ENCODE results near the gene NRF1. TPM values are rescaled to one million over a fixed set of nuclear protein-coding genes. Genes with fewer than 3 reads are reported as not detected.
A peak's percentile ranks its signal among the peaks of the same experiment; 100 is the strongest.

Gene NRF1
- polyA plus RNA-seq, 1 experiment: 10.3 TPM

DNA sequence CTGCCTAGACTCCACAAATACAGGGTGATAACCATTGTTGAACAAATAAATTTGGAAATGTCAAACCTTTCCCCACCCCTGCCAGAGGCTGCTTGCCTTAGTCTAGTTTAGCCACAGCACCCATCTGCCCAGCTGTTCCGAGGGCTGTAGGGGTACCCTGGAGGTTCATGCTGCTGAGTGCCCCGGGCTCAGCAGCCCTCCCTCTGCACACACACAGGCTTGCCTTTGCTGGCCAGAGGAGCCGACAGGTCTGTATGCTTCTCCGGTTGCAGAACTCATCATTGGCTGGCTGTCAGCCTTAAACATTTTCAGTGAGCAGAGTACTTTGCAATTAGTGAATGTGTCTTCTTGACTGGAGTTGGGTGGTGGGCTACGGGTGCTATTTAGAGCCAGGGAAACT lies 122.9 kb downstream of the NRF1 start:
- CTCF ChIA-PET: no interaction called here
- POLR2A ChIA-PET: no interaction called here
- H3K4me3 ChIP-seq (ENCODE audit: low read depth, low read length): no peak overlapping the region

DNA sequence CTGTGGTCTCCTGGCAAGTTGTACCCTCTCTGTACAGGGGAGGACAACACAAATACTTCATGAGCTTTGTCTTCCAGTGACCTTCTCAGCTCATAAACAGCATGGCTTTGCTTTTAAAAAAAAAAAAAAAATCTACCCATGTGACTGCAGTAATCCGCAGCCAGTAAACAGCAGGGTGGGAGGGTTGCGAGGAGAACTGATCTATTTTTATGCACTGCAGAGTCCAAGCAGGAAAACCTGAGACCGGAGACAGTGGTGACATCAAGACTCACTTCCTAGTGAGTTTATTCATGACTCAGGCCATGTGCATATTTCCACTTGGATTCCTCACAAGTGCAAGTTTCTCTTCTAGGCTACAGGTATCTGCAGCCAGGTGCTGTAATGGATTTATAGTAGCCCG lies 127.9 kb downstream of the NRF1 start:
- CTCF ChIA-PET: interaction anchor here (0.7 to 1.4 kb wide), 2 partner anchors 42 to 48 kb away, joined by 4 read pairs; no protein-coding TSS in a partner anchor
- POLR2A ChIA-PET: no interaction called here
- no peak overlapping the region for H3K4me3 ChIP-seq (ENCODE audit: low read depth, low read length)
- no peaks in the 10 kb centered on the region for H3K9me3 ChIP-seq (ENCODE audit: control insufficient read depth, insufficient read depth, low read length)
- peak; percentile 20 for DNase-seq (ENCODE audit: low read depth, low spot score)
- TF ChIP-seq, protein P1, sequence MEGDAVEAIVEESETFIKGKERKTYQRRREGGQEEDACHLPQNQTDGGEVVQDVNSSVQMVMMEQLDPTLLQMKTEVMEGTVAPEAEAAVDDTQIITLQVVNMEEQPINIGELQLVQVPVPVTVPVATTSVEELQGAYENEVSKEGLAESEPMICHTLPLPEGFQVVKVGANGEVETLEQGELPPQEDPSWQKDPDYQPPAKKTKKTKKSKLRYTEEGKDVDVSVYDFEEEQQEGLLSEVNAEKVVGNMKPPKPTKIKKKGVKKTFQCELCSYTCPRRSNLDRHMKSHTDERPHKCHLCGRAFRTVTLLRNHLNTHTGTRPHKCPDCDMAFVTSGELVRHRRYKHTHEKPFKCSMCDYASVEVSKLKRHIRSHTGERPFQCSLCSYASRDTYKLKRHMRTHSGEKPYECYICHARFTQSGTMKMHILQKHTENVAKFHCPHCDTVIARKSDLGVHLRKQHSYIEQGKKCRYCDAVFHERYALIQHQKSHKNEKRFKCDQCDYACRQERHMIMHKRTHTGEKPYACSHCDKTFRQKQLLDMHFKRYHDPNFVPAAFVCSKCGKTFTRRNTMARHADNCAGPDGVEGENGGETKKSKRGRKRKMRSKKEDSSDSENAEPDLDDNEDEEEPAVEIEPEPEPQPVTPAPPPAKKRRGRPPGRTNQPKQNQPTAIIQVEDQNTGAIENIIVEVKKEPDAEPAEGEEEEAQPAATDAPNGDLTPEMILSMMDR (IDR thresholded peaks at IDR 0.05; ENCODE audit: low read depth, low read length): no peak
- H3K27me3 ChIP-seq (ENCODE audit: control insufficient read depth, insufficient read depth, low read length): no peaks in the 10 kb centered on the region
- no peak overlapping the region for H3K27ac ChIP-seq (ENCODE audit: low read depth, low read length)

More for the DNA sequence above, 122.9 kb downstream of the NRF1 start:
- no peaks in the 10 kb centered on the region for H3K9me3 ChIP-seq (ENCODE audit: control insufficient read depth, insufficient read depth, low read length)
- H3K27ac ChIP-seq (ENCODE audit: low read depth, low read length): no peak overlapping the region
- no peak for DNase-seq (ENCODE audit: low read depth, low spot score)
- H3K27me3 ChIP-seq (ENCODE audit: control insufficient read depth, insufficient read depth, low read length): no peaks in the 10 kb centered on the region
- TF ChIP-seq, protein P1 (IDR thresholded peaks at IDR 0.05; ENCODE audit: low read depth, low read length): no peak

DNA sequence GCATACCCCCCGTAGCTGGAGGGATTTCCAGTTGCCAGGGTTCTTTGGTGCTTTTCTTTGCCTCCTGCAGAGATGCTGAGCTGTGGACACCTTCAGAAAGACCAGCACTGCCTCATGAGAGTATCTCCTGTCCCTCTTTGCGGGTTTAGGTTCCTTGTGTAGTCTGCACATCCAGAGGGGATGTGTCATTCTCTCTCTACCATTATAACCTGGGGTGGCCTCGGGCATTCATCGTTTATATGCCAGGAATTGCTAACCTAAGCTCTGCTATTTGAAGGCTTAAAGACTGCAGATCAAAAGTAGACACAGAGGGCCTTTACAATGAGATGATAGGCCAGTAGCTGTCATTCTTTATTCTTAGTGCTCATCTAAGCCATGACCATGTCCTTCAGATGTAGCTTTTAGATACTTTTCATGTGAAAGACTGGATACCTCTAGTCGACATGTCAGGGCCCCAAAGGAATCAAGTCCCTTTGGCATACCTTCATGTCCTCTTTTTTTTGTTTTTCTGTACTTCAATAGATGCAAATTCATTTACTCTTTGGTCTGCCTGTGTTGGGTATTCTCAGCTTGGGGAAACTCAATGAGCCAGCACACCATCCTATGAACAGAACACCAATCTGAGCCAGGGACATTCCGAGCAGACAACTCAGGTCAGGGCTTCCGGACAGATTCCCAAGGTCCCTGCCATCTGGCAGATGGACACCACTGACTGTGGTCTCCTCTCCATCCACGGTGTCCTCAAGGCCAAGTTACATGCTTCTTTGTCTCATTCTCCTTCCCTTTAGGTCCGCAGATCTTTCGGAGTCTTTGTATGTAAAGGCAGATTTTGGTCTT lies 129.3 kb downstream of the NRF1 start:
- ChIA-PET CTCF (interaction anchor here (0.5 kb wide), 1 partner anchor 10 kb away, joined by 3 read pairs; no protein-coding TSS in a partner anchor), POLR2A (no interaction called here)
- Histone ChIP-seq H3K4me3 (ENCODE audit: low read depth, low read length) (no peak overlapping the region), H3K9me3 (ENCODE audit: control insufficient read depth, insufficient read depth, low read length) (no peaks in the 10 kb centered on the region), H3K27ac (ENCODE audit: low read depth, low read length) (no peak overlapping the region), H3K27me3 (ENCODE audit: control insufficient read depth, insufficient read depth, low read length) (no peaks in the 10 kb centered on the region)
- TF ChIP-seq, protein P1 (IDR thresholded peaks at IDR 0.05; ENCODE audit: low read depth, low read length): no peak
- DNase-seq (ENCODE audit: low read depth, low spot score): no peak

DNA sequence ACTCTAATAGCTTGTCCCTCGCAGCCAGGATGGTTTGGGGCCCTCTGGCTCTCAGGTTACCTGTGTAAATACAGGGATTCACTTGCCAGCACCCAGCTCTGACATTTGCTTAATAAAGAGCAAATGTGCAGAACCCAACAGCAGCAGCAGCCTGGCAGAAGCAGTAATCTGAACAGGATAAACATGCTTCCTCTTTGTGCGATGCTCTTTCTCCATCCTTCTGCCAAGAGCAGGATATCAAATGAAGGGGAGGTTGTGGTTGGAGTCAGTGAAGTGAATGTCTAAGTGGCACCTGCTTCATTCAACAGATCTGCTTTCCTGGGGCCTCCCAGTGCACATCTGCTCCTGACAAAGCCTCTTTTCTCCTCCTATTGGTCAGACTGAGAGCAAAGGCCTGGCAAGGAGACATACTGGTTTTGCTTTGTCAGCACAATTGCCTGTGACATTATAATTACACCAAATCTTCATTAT lies 130.3 kb downstream of the NRF1 start:
- ChIA-PET POLR2A (no interaction called here), CTCF (no interaction called here)
- H3K27me3 ChIP-seq (ENCODE audit: control insufficient read depth, insufficient read depth, low read length): no peaks in the 10 kb centered on the region
- TF ChIP-seq, protein P1 (IDR thresholded peaks at IDR 0.05; ENCODE audit: low read depth, low read length): no peak; the same call in 1 of the 2 replicates
- no peak for DNase-seq (ENCODE audit: low read depth, low spot score)
- no peak overlapping the region for H3K27ac ChIP-seq (ENCODE audit: low read depth, low read length)
- H3K9me3 ChIP-seq (ENCODE audit: control insufficient read depth, insufficient read depth, low read length): no peaks in the 10 kb centered on the region
- H3K4me3 ChIP-seq (ENCODE audit: low read depth, low read length): no peak overlapping the region

DNA sequence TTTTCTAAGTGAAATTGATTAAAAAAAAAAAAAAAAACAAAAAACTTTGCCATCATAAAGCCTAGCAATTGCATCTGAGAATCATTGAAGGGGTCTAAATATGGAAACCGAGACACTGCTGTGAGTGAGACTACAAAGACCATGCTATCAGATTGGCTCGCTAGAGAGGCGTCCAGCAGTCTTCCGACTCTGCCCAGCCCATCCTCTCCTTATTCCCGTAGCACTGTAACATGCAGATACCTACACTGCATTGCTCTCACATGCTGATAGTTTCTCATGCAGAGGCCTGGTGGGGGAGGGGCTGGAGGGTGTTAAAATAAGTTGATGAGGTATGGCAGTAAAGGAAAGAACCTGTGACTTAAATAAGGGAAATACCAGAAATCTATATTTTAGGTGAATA lies 130.7 kb downstream of the NRF1 start:
- Histone ChIP-seq H3K27ac (ENCODE audit: low read depth, low read length) (no peak overlapping the region), H3K4me3 (ENCODE audit: low read depth, low read length) (no peak overlapping the region), H3K27me3 (ENCODE audit: control insufficient read depth, insufficient read depth, low read length) (no peaks in the 10 kb centered on the region), H3K9me3 (ENCODE audit: control insufficient read depth, insufficient read depth, low read length) (no peaks in the 10 kb centered on the region)
- DNase-seq (ENCODE audit: low read depth, low spot score): no peak
- ChIA-PET POLR2A (no interaction called here), CTCF (no interaction called here)
- TF ChIP-seq, protein P1 (IDR thresholded peaks at IDR 0.05; ENCODE audit: low read depth, low read length): no peak
